NT2/D1 (cell line): ENCODE results near the gene YAP1.

Experiments used
- SUZ12 ChIP-seq: IDR thresholded peaks from 2 replicates; pipeline ENCODE4 v1.6.1; 2011; ENCODE audit not compliant: insufficient read length, insufficient read depth; ENCODE audit errors: extremely low read depth
- ZNF274 ChIP-seq: IDR thresholded peaks from 2 replicates; pipeline ENCODE4 v1.6.1; 2011; ENCODE audit warnings: mild to moderate bottlenecking, low read depth, low read length

GRCh38 chr11:102119997-102120396 lies 9.8 kb downstream of the YAP1 start:
- TF ChIP-seq SUZ12 = no peak
- no peak for TF ChIP-seq ZNF274
